ENCODE results near the gene PDE10A.

PDE10A gene

GRCh38 chr6:165662749-165663376 lies at the start of gene PDE10A:
Gene PDE10A (minus strand): TSS chr6:165663241. CDS start chr6:165662811, 430 bp downstream.
- DNase-seq, result no peak

- DNase-seq, result no peak
Measured at GRCh38 chr6:165708985-165709576, 46.0 kb upstream of the PDE10A start.

- no peak for DNase-seq
Measured at GRCh38 chr6:165707067-165707853, 44.2 kb upstream of the PDE10A start.

- no peak for DNase-seq
Measured at GRCh38 chr6:165705941-165706340, 42.9 kb upstream of the PDE10A start.

DNA sequence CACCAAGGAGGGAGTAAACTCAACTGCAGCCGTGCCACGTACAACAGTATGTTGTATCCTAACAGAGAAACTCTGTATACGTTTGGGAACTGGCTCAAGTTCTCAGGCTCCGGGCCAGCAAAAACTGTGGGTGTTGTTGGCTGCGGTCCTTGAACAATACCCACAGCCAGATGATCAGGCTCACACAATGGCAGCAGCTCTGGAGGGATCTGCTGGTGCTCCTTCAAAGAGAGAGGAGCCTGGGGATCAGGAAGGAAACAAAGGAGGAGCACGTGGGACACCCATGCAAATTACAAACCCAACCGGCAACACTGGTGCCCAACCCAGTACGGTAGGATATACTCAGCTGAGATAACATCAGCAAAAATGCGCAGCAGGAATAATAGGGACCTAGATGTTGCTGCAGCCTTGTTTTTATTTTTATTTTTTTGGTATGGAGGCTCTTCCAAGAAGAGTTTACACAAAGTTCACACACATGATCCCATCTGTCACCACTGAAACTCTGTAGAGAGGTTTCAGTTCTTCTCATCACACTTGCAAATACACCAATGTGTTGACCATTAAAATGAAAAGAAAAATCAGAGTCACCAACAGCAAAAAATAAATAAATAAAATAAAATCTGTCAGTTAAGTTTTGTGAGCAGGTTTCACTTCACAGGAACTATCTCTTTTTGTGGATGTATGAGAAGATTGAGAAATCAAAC lies 41.2 kb upstream of the PDE10A start:
- no peak for DNase-seq

- DNase-seq, result no peak
Measured at GRCh38 chr6:165702669-165703068, 39.6 kb upstream of the PDE10A start.

DNA sequence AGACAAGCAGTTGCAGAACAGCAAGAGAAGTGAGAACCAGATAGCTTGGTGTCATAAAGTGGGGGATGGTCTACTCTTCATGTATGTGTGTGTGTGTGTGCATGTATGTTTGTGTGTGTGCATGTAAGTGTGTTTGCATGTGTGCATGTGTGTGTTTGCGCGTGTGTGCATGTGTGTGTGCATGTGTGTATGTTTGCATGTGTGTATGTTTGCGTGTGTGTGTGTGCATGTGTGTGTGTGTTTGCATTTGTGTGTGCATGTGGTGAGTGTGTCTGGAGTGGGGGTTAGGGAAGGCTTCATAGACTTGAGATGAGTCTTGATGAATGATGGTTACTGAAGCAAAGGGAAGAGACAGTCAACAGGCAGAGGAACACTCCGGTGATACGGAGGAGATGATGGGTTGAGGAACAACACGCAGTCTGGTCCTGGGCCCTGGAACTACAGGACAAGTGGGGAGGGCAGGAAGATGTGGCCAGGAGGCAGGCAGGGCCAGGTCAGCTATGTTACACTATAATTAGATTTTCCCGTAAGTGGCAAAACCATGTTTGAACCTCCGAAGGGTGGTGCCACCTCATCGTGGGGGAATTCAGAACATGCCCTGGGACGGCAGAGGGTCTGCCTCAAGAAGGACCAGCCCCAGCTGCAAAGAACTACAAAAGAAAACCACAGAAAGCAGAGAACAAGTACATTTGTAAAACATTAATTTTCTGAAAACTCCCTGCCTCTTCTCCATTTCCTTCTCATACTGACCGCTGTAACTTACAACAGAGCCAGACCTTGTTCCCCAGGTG lies 38.7 kb upstream of the PDE10A start:
- no peak for DNase-seq

DNA sequence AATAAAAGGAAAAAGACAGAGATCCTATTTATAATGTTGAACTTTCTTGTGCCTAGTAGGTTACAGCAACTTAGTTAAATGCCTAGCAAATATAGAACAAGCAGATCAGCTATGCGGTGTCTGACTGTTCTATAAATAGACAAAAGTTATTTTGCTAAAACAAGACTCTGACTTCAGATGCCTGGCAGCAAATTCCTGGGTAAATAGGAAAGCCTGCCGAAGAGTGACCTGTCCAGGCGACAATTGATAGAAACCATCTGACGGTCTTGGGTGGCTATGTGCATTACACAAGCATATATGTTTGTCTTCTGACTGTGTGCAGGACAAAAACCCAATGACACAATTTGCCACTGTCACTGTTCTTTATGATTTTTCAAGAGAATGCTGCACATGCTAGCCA lies 38.0 kb upstream of the PDE10A start:
- no peak for DNase-seq

DNA sequence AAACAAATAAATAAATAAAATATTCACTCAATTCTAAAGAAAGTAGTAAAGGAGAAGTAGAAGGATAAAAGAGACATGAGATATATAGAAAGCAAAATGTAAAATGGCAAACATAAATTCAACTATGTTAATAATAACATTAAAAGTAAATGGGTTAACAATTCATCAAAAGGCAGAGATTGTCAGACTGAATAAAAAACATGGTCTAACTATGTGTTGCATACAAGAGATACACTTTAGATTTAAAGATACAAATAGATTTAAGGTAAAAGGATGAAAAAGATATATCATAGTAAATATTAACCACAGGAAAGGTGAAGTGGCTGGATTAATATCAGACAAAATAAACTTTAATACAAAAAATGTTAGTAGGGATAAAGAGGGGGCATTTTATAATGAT lies 35.8 kb upstream of the PDE10A start:
- DNase-seq, result no peak

- DNase-seq, result no peak
Measured at GRCh38 chr6:165697171-165697570, 34.1 kb upstream of the PDE10A start.

DNA sequence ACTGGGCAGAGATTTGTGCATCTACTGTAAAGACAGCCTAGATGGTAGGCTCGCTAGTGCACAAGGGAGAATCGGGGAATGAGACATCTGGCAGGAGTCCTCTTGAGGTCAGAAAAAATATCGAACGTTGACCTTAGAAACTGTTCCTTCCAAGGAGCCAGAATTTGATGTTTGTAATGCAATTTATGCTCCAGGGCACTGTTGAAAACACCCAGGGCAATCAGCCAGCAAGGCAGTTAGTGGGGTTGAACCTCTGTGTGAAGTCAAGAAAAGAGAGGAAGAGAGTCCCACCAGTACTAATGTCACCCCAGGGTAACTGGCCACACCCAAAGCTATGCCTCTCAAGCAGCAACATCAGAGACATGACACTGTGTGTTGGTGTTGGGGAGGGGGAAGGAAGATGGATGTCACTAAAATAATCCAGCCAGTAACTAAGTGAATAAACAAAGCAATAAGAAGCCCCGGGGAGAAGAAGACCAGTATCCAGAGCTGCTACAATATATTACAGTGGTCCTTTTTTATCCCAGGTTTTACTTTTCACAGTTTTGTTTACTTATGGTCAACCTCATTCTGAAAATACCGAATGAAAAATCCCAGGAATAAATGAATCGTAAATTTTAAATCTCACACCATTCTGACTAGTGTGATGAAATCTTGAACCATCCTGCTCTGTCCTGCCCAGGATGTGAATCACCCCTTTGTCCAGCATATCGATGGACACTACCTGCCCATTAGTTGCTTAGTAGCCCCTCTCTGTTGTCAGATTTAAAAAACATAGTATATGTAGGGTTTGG lies 32.9 kb upstream of the PDE10A start:
- DNase-seq, result no peak

GRCh38 chr6:165694296-165694695 lies 31.3 kb upstream of the PDE10A start:
- DNase-seq, result no peak

DNA sequence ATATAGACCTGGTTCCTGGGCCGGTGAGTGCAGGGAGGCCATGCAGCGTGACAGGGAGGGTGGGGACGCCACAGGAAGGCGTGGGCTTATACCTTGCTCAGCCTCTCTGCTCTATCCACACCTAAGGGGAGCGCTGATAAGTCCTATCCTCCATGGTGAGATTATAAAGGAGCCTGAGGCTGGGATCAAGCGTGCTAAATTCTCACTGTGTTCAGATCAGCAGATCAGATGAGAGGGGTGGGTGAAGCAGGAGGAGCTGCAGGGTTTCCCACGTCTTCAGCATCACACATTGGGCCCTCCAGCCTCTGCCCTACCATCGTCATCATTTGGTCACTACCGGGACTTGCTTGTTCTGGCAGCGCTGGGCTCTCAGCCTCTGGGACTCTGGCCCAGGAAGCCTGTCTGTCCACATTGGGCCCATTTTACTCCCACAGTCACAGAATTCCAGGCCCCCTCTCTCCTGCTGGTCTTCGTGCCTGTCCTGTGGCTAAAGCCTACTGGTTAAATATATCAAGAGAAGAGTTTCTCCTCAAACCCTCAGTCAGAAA lies 29.1 kb upstream of the PDE10A start:
- DNase-seq, result no peak

- no peak for DNase-seq
Measured at GRCh38 chr6:165689699-165690098, 26.7 kb upstream of the PDE10A start.

- DNase-seq, result no peak
Measured at GRCh38 chr6:165686596-165687365, 23.7 kb upstream of the PDE10A start.

GRCh38 chr6:165685302-165685701 lies 22.3 kb upstream of the PDE10A start:
- DNase-seq, result no peak

- no peak for DNase-seq
Measured at GRCh38 chr6:165684333-165684732, 21.3 kb upstream of the PDE10A start.

DNA sequence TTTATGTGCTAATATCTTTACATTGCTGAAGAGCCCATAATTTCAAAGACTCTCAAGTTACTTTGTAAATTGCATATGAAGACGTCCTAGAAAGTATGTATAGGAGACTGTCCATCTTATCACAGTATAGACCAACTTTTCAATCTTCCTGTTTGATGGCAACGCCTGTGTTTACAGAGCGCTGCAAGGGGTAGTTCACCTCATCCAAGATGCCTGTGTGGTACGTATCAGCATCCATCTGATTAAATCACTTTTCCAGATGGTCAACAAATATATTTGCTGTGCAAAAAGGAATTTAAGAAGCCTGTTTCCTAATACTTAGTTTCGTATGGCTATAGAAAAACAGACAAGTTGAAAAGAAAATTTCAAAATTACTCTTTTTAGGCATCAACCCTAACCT lies 17.9 kb upstream of the PDE10A start:
- no peak for DNase-seq

GRCh38 chr6:165679326-165679725 lies 16.3 kb upstream of the PDE10A start:
- DNase-seq, result no peak

DNA sequence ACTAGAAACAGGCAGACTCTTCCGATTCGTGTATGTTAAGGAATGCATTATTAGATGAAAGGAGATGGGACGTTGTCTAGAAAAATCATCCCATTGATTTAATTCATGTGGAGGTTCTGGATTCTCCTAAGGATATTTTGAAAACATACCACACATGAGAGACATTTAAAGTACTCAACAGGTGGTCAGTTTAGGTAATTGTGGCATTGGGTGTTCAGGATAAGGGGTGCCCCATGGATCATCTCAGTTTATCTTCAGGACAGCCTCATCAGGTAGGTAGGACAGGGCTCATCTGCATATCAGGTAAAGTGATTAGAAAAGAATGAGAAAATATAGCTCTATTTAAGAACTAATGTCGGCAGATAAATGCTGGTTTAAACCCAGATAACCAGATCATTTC lies 15.9 kb upstream of the PDE10A start:
- DNase-seq, result no peak

DNA sequence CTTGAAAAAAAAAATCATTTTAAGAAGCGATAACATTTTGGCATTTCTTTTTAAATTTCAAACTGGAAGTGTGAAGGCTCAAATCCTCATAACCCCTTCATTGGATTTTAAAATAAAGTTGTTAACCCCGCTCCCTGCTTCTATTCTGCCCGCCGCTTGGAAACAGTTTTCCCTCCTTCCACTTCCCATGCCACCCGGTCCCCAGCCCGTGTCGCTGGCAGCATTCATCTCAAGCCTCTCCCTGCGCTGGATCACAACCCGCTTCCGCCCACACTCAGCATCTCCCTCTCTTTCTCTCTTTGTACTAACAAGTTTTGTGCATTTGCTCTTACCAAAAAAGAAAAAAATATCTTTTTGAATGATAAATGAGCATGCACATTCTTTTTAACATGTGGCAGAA lies 15.4 kb upstream of the PDE10A start:
- DNase-seq, result no peak

Data from NCI-H1436 (cell line).